ENCODE data around the gene NCAPG2.

Gene NCAPG2

DNA sequence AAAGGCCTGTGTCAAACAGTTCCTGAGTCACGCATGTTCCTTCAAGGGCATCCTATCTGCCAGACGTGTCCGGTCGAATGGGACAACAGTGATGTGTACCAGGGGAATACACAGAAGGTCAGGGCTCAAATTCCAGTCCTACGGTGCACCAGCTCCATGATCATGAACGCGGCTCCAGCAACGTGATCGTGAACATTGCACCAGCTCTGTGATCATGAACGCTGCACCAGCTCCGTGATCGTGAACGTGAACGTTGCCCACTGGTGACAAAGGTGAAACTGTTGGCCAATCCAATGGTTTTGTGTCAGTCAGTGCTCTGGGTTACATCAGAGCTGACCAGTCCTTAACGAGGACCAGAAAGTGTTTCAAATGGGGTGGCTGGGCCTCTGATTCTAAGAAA lies 112.7 kb downstream of the NCAPG2 start:
- DNase-seq = no peak

DNA sequence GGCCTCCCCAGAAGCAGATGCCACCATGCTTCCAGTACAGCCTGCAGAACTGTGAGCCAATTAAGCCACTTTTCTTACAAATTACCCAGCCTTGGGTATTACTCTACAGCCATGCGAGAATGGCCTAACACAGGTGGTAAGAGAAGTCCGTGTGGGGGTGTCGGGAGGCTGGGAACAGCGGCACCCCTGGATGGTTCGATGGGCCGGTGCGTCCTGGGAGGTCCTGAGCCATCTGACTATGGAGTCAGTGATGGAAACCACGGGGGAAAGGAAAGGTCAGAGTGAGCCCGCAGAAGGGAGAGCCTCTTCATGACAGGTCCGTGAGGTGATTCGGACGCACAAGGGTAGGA lies 114.4 kb downstream of the NCAPG2 start:
- no peak for DNase-seq

DNA sequence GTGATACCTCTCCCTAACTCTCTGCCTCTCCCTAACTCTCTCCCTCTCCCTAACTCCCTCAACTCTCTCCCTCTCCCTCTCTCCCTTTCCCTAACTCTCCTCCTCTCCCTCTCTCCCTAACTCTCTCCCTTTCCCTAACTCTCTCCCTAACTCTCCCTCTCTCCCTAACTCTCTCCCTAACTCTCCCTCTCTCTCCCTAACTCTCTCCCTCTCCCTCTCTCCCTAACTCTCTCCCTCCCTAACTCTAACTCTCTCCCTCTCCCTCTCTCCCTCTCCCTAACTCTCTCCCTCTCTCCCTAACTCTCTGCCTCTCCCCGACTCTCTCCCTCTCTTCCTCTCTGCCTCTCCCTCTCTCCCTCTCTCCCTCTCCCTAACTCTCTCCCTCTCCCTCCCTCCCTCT lies 115.0 kb downstream of the NCAPG2 start:
- DNase-seq = no peak

DNA sequence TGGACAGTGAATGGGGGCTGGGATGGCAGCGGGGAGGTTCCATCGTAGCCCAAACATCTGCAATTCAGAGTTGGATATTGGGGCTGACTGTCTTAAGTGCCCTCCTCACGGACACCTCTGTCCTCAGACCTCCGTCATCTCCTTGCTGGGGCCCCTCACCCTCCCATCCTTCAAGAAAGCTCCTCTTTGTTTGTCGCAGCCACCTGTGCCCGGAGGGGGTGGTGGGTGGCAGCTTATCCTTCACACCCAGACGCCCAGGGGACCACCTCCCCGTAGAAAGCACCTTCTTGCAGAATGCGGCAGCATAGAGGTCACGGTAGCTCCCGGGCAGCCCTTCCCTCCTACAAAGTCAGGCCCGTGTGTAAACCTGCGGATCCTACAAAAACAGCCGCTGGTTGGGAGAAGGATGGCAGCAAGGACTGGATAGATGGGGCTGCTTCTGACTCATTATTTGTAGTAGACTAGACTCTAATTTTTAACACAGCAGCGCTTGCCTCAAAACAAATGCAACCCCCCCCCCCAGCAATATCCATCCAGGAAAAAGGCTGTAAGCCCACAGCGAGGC lies 115.6 kb downstream of the NCAPG2 start:
- no peak for DNase-seq

DNA sequence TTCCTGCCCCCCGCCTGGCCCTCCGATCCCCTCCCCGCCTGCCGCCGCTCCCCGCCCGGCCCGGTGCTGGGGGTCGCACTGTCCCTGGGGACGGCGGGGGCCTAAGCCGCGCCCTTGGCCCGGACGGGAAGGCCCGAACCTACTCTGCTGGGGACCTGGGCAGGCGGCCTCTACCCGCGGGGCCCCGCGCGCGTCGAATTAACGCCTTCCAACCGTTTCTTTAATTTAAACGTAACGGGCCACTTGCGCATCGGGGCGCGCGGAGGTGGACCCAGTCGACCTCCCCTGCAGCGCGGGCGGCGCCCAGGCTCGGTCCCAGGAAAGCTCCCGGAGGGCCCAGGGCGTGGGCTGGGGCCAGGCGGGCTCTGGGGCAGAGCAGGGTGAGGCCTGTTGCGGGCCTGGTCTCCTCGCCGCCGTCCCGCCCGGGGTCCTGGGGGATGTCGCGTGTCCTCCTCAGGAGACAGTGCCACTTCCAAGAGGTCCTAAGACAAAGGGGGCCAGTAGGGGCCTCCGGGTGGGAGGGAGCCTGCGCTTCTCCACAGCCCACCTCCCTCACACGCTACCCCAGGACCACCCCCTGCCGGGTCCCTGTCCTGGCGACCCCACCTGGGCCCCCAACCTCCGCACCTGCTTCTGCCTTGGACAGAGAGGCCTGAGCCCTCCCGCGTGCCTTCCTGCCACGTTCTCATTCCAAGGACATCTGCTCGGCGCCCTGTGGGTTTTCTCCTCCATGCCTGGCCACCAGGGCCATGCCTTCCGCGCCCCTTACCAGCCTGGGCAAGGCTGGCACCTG lies 116.3 kb downstream of the NCAPG2 start:
- no peak for DNase-seq

DNA sequence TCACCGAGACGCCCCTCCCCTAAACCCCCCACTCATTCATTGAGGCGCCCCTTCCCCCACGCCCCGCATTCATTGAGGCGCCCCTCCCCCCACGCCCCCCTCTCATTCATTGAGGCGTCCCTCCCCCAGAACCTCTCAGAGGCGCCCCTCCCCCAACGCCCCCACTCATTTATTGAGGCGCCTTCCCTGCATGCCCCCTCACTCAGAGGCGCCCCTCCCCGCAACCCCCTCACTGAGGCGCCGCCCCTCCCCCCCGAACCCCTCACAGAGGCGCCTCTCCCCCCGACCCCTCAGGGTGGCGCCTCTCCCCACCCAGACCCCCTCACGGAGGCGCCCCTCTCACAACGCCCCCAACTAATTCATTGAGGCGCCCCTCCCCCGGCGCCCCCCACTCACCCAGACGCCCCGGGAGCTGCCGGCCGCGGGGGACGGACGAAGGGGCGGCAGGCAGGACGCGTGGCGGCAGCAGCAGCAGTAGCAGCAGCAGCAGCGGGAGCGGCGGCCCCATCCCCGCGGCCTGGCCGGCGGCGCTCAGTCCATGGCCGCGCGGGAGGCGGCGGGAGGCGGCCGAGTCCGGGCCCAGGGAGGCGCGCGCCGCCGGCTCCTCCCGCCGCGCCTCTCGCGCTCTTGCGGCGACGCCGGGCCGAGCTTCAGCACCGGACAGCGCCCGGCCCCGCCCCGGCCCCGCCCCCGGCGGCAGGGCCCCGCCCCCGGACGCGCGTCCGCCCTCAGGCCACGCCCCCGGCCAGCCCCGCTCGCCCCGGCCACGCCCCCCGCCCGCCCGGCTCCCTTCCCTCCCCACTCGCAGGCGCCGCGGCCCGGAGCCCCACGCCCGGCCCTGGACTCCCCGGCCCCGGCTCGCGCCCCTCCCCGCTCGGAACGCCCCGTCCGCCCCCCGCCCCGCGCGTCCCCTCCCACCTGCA lies 117.2 kb downstream of the NCAPG2 start, which contains the start of gene PTPRN2:
Gene PTPRN2 (minus strand): TSS at position 662 of the 923 bp plus-strand sequence.
- DNase-seq = peak; percentile 4 to 54 (median 20)

DNA sequence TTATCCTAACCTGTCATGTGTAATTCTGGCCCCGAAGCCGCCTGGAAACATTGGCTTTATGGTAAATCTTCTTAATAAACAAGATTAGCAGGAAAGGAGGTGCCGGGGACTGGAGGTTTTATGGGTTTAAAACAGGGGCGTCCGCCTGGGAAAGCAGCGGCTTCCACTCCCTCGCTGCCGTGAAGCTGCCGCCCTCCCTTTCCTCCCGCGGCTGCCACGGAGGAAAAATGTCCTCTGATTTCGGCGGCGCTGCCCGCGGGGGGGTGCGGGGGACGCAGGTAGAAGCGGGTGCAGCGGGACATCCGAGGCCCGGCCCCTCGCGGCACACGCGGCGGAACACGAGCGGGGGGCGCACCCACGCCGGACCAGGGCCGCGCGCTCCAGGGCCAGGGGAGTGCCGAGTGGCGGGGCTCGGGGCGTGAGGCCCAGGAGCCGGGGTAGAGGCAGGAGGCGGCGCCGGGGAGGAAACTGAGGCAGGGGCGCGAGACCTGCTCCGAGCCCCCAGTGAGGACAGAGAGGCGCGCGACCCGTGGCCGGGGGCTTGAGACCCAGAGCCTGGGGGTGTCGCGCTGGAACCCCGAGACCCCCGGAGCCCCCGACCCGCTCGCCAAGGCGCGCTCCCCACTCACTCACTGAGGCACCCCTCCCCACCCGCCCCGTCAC lies 118.0 kb downstream of the NCAPG2 start:
- no peak for DNase-seq

DNA sequence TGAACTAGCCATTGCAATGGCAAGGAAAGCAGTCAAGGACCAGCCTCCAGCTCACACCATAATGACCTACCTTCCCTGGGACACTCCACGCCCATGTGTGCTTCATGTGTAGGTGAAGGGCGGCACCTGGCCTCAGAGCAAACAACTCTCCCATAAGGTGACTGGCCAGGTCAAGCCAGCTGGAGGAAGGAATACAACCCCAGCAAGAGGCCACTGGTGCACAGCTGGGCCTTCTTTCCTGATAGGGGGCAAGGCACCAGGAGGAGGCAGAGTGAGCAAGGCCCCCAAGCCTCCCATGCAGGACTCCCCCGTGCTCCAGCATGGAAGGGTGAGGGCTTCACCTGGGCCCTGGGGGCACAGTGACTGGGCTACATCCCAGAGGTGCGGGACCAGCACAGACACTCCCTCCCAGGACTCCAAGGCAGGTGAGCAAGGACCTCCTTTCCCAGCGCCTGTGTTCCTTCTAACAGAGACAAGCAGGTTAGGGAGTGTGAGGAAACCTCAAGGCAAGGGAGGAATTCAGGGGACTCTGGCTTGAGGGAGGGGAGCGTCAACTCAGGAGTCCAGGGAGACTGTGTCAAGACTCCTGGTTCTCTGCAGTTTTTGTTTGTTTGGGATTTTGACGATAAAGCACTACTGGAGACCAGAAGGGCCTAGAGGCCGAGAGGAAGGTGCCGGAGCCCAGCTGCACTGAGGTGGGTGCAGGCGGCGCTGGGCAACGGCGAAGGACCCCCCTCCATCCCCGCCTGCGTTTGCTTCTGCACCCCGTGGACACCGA lies 118.7 kb downstream of the NCAPG2 start:
- no peak for DNase-seq

DNA sequence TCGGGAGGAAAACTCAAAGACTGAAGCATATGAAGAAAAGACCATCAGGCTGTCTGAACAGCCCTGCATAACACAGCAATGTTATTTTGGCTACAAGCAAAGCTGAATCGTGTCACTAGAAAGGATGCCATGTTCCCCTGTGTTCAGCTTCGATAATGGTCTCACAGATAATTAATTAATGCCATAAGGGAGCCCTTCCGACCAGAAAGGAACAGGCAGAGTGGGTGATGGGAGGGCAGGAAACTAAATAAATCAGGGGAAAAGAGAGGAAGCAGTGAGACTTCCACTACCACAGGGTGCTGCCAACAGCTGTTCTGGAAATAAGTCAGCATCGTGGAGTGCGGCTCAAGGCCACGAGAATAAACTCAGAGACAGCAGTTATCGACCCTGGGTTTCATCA lies 120.2 kb downstream of the NCAPG2 start:
- no peak for DNase-seq

DNA sequence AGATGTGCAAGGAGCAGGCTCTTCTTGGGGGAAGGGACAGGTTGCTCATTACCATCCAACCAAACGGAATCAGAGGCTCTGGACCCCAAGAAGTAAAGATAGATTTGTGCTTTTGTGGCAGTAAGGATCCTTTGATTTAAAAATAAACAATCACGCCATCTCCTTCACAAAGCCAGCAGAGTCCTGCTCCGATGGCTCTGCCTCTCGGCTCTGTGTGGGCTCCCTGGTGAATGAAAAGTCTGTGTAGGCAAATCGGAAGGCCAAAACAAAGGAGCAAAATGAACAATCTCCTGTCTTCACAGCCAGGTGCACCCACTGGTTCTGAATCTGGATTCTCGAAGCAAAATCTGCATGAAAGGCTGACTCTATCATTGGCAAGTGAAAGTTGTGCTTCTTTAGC lies 120.8 kb downstream of the NCAPG2 start:
- DNase-seq = no peak

DNA sequence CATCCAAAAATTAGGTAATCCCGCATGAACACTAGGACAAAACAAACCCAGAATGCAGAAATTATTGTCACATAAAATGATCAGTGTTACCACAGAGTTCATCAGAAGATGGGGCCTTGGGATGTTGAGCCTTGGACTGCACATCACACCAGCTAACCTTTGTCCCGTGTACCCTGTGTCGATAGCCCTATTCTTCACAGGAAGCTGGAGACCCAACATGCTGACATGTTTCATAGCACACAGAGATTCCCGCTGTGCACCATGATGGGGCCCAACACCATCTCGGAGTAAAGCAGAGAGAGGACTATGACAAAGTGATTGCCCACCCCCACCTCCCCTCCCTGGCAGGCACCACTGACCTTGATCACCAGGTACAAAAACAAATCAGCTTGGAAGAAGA lies 121.5 kb downstream of the NCAPG2 start:
- no peak for DNase-seq

DNA sequence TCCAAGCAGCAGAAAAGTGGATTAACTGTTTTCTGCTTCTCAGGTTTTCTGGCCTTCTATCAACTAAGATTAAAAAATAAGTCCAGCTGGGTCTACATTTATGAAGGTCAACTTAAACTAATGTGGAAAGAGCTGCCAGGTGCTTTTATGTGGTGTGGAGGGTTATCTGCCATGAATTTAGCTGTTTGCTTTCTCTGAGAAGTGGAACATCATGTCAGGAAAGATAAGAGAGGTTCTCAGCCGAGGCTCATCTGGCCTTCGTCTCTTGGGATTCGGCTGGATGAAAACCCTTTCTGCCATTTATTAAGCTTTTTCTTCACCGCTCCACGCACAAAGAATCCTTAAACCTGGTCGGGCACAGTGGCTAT lies 122.5 kb downstream of the NCAPG2 start:
- no peak for DNase-seq

DNA sequence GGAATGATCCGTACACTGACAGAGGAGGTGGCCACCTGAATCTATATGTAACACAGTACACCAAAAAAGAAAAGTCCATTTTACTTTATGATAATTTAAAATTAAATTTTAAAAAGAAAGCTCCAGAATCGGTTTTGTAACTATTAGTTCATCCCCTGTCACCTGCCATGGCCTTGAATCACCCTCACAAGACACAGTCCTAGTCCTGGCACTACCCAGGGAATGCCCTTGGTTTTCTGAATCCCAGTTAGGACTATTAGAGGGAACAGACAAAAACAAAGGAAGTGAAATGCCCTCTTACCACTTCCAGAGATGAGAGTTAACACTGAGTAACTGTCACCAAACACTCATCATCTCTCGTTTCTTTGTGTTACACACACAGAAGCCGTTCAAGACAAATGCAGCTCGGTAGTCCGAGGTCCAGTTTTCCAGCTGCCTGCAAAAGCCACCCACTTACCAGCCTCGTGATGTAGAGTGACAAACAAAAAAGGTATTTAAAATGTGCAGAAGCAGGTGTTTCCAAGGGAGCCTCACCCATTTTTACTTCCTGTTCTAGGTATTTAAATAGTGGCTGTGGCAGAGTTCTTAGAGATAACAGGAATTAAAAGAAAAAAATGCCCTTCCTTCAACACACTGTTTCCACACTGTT lies 123.0 kb downstream of the NCAPG2 start:
- no peak for DNase-seq

Measured in activated naive CD4-positive, alpha-beta T cell (primary cell).